GM12864 (cell line): ENCODE measurements around the gene PRKAB1.

Experiments used
- DNase-seq: peaks from one replicate; pipeline ENCODE4 v3.0.0-alpha.2; 2011; ENCODE audit warnings: low read depth
- H3K4me3 ChIP-seq: 2 replicates; pipeline ENCODE4 v1.5.1; 2011; ENCODE audit warnings: mild to moderate bottlenecking, low read depth, low read length, control low read depth
- CTCF ChIP-seq: IDR thresholded peaks from 2 replicates; pipeline ENCODE4 v1.5.1; 2011; ENCODE audit warnings: low read depth, mild to moderate bottlenecking, moderate library complexity, low read length, control low read depth, inconsistent platforms; ENCODE audit errors: missing control alignments

The PRKAB1 gene

GRCh38 chr12:119710965-119711551 lies 43.1 kb downstream of the PRKAB1 start:
- no peak for TF ChIP-seq CTCF
- DNase-seq, result no peak
- no peak overlapping the region for H3K4me3 ChIP-seq

GRCh38 chr12:119711693-119712092 lies 43.8 kb downstream of the PRKAB1 start:
- no peak for TF ChIP-seq CTCF

GRCh38 chr12:119712721-119713120 lies 44.8 kb downstream of the PRKAB1 start:
- no peak for DNase-seq
- no peak for TF ChIP-seq CTCF
- H3K4me3 ChIP-seq, result no peak overlapping the region

More at GRCh38 chr12:119711693-119712092, 43.8 kb downstream of the PRKAB1 start:
- no peak overlapping the region for H3K4me3 ChIP-seq
- DNase-seq, result no peak

- no peak for DNase-seq
Observed at GRCh38 chr12:119713551-119714031, 45.7 kb downstream of the PRKAB1 start.

GRCh38 chr12:119714614-119715267 lies 46.8 kb downstream of the PRKAB1 start:
- no peak overlapping the region for H3K4me3 ChIP-seq
- no peak for TF ChIP-seq CTCF
- DNase-seq, result no peak

More at GRCh38 chr12:119713551-119714031, 45.7 kb downstream of the PRKAB1 start:
- TF ChIP-seq CTCF, result no peak
- H3K4me3 ChIP-seq, result no peak overlapping the region

GRCh38 chr12:119715268-119715620 lies 47.3 kb downstream of the PRKAB1 start:
- DNase-seq, result no peak
- no peak for TF ChIP-seq CTCF
- H3K4me3 ChIP-seq, result no peak overlapping the region

- no peak for TF ChIP-seq CTCF
- no peak for DNase-seq
Observed at GRCh38 chr12:119718141-119718540, 50.2 kb downstream of the PRKAB1 start.

More at GRCh38 chr12:119718141-119718540, 50.2 kb downstream of the PRKAB1 start:
- no peak overlapping the region for H3K4me3 ChIP-seq
